GM18951 (cell line): ENCODE data around the gene MRPL37.

Experiments used
- POLR2A ChIP-seq: IDR thresholded peaks from 4 replicates; pipeline ENCODE4 v1.6.1; 2011; ENCODE audit warnings: mild to moderate bottlenecking; ENCODE audit not compliant: insufficient read length, insufficient read depth; ENCODE audit errors: extremely low read depth
- in situ Hi-C: fragments of 300-500 bp; cut with MboI; formaldehyde crosslinking; loops from one replicate; pipeline ENCODE4 v1.12.0; 2022; ENCODE audit warnings: low sequenced_read_pairs, mixed read lengths, inconsistent platforms; ENCODE audit not compliant: unreplicated experiment

The MRPL37 gene

DNA sequence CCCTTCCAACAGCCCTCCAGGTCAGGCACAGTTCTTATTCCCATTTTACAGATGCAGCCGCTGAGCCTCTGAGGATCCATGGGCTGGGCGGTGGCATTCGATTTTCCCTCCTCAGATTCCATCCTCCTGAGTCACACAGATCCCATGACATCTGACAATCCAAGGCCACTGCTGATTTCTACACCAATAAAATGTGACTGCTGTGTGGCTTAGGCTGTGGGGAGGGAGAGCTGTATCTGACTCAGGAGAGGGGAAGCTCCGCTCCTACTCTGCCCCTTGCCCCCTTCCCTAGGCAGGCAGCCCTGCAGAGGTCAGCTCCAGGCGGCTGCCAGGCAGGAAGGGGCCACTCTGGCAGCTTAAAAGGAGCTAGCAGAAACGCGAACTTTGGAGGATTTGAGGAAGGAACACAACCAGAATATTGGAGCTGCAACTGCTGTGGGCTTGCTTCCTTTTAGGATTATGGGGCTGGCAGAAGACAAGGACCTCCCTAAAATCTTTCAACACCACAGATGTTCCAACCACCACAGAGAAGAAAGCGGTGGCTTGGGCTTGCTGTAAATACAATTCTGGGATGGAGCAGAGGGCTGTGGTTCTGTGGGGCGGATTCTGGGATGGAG, 50.0 kb downstream of the MRPL37 start:
- TF ChIP-seq POLR2A = no peak
- in situ Hi-C loops = no loop called here

DNA sequence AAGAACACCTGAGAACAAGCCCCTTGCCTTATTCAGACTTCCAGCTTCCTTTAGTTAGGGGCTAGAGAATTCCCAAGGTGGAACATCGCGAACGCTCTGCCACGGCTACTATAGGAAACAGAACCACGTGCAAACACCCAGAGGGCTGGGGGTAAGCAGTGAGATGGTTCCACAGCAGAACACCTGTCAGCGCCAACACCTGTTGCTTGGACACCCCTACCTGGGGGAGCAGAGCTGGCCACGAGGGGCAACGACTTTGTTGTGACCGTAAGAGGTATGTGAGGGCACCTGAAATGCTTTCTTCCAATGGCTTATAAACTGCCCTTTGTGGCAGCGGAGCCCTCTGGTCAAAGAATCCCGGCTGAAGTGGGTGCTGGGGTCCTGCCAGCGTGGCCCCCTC, 50.7 kb downstream of the MRPL37 start:
- in situ Hi-C loops = no loop called here
- no peak for TF ChIP-seq POLR2A

DNA sequence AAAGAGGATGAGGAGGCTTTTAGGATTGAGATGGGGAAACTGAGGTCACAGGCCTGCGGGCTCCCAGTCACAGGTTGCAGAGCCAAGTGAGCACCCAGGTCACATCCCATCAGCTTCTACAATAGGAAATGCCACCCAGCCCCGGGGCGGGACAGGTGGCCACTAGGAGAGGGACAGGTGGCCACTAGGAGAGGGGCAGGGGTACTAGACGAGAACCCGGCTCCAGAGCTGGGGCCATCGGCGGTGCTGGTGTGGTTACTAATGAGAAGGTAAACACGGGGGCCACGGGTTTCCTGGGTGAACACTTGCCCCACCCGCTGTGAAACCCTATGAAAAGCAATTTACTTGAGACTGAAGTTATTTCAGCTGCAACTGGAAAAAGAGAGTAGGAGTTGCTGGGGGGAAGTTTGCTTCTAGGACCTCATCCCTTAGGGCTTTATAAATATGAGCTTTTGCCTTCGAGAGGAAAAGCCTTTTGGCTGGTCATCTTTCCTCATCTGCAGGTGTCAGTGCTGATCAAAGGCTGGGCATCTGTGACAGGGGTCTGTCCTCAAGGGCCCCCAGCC, 52.5 kb downstream of the MRPL37 start:
- no peak for TF ChIP-seq POLR2A
- in situ Hi-C loops = no loop called here

DNA sequence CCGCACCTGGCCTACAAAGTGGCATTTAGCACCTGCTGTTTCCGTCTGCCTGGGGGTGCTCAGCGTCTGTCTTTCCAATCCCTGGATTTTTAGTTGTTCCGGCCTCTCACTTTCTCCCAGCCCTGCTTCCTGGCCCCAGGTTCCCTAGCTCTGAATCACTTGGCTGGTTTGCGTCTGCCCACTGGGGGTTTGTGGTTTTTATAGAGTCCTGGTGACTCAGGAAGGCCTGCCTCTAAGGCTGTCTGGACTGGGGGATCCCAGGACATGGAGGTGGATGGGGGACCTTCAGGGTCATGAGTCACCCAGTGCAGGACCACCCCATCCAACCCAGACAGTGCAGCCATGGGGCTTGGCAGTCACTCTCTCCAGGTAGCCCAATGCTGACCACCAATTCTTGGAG, 53.5 kb downstream of the MRPL37 start:
- in situ Hi-C loops = no loop called here
- no peak for TF ChIP-seq POLR2A

DNA sequence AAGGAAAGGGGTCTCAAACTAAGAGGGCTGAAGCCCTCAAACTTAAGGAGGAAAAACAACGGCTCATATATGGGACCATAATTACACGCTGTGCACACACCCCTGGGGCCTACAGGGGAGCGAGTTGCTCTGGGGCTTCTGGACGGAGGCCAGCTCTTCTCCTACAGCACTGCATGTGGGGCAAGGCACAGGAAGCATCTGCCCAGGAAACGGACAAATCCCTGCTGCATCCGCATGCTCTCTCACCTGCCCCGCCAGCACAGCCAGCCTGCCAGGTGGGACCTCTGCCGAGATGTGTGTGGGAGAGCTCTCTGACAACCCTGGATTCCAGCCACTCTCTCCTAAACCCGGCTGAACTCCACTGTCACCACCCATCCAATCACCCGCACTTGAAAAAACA, 54.1 kb downstream of the MRPL37 start:
- in situ Hi-C loops = no loop called here
- TF ChIP-seq POLR2A = no peak

DNA sequence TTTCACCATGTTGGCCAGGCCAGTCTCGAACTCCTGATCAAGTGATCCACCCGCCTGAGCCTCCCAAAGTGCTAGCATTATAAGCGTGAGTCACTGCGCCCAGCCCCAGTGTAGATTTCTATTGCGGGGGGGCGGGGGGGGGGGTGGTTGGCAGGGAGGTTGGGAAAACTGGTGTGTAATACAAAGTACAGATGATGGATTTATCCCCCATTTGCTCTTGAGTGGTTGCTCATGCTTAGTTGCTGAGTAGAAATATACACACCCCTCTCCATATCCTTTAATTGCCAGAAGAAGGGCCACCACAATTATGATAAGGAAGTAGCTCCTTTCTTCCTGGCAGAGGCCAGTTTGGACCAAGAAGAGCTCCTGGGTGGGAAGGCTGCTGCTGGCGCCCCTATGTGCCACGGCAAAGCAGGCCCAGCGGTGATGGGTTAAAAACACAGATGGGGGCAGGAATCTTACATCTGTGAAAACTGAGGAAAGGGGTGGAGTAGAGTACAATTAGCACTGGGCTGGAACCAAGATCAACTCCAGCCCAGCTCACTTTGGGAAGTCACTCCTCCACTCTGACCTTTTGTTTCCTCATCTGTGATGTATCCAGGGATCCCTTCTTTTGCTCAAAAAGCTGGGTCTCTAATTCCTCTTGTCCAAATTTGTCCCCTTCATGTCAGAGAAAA, 55.2 kb downstream of the MRPL37 start:
- no peak for TF ChIP-seq POLR2A
- in situ Hi-C loops = no loop called here

DNA sequence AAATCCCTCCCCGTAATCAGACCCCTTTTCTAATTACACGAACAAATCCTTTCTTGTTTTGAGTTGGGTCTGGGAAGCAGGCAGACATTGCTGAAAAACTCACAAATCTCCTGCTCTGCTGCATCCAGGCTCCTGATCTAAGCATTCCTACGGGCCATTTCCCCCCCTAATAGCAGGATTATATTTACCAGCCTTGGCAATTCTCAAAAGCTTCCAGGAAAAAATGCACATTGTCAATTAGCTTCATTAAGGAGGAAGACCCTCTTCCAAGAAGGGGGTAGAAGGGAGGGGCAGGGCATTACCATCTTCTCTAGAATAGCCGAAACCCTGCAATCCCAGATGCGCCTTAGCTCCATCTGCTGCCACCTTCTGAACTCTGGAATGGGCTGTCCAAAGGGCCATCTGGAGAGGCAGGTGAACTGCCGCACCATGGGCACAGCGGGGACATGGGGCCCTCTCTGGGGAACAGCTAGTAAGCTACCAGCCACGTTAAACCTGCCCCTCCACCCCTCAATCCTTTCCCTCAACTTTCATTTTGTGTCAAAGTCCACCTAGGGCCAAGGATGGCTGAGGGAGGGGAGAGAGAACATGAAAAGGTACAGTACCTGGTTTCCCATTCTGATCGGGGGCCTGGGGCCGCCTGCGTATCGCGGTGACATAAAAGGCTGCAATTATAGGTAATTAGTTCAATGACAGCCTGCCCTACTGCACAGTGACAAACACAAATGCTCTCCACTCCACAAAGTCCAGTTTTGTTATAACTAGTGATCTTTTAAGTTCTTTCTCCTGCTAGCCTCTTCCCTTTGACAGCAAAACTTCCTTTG, 56.8 kb downstream of the MRPL37 start:
- TF ChIP-seq POLR2A = no peak
- in situ Hi-C loops = no loop called here

DNA sequence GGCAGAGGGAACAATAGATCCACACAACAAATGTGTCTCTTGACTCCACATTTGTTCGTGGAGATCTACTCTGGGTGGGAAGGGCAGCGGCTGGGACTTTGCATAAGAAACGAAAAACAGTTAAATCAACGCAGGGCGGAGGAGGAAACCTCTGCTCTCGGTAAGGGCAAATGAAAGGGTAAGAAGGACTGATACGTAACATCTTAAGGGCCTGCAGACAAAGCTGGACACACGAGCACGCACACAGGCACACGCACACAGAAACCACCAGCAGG, 57.3 kb downstream of the MRPL37 start:
- in situ Hi-C loops = no loop called here
- TF ChIP-seq POLR2A = no peak

DNA sequence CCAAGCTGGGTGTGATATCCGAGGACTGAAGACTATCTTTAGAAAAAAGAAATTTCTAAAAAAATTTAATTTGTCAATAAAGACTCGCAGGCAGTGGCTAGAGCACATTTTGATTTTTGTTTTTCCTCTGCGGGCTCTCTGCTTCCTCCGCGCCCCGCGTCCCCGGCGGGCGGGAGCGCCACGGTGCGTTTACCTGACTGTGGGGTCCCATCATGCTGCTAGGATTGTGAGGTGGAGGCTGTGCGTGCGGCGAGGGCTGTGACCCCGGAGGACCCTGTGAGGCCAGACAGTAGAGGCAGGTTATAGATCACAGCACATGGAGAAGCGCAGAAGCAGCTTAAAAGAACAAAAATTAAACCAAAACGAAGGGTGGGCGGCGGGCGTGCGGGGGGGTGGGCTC, 57.9 kb downstream of the MRPL37 start:
- in situ Hi-C loops = no loop called here
- TF ChIP-seq POLR2A = no peak

DNA sequence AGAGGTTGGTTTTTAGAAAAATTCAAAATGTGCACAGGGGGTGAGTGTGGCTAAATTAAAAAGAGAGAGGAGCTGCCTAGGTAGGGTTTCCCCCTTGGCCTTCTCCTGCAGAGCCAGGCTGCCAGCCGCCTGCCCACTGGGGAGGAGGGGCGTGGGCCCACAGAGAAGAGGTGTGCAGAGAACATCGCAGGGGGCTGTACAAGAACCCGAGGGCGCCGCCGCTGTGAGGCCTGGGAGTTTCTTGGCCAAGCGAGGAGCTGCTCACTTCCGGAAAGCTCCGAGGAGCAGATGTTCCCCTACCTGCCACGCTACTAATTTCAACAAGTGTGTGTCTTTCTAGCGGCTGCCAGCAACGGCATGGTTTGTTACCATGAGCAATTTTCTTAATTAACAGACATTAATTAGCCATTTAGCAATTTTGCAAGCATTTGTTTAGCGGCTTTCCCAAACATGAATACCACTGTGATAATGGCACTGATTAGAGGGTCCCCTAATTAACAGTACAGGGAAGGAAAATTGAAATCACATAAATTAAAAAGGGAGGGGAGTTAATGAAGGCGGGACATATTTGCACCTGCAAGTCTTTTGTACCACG, 59.7 kb downstream of the MRPL37 start:
- no peak for TF ChIP-seq POLR2A
- in situ Hi-C loops = no loop called here

DNA sequence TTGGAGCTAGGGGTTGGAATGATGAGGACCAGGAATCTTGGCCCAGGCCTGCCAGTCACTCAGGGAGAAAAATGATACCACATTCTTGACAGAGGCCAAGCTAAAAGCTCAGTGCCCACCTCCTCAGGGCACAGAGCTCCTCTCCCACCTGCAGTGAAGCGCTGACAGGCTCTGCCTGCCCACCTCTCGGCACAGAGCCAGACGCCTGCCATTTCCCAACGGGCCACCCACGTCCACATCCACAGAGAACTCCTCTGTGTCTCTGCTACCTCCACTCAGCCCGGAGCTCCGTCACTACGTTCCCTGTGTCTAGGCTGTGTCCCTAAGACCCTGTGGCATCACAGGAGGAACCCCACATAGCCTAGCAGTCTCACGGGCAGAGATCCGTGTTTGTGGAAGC, 60.8 kb downstream of the MRPL37 start:
- no peak for TF ChIP-seq POLR2A
- in situ Hi-C loops = no loop called here

DNA sequence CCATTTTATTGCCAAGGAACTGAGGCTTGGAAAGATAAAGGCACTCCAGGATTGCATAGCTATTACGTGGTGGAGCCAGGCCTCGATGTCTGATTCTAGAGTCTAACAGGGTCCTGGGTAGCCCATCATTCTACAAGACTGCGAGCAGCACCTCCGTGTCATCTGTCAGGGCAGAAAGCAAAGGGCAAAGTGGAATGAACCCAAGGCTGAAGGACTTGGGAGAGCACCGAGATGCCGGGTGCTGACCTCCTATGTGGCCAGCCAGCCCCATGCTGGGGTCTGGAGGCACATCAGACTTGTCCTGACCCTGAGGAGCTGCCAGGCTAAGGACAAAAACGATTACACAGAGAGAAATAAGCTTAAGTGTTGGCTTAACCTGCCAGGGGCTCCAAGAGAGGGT, 62.3 kb downstream of the MRPL37 start:
- in situ Hi-C loops = no loop called here
- no peak for TF ChIP-seq POLR2A

DNA sequence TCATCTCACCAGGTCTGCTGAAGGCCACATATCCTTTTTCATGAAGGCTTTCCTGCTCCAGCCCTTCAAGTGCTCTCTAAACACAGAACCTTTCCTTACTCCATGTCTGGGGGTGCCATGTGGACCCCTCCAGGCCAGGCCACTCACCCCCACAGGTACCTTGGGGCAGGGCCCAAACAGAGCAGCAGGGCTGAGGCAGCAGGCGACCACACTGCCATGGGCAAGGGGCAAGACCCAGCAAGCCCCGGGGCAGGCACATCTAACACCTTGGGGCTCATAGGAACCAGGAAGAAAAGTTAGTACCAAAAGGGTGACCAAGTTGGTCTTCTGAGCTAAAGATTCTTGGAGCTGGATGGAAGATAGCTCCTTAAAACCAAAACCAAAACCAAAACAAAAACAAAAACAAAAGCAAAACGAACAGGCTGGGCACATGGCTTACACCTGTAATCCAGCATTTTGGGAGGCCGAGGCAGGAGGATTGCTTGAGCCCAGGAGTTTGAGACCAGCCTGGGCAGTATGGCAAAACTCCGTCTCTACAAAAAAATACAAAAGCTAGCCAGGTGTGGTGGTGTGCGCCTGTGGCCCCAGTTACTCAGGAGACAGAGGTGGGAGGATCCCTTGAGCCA, 63.7 kb downstream of the MRPL37 start:
- in situ Hi-C loops = no loop called here
- TF ChIP-seq POLR2A = no peak
